Measurements from ENCODE around the gene JAG1. TPM values are rescaled to one million over a fixed set of nuclear protein-coding genes. Genes with fewer than 3 reads are reported as not detected.

The JAG1 gene
- total RNA-seq, 4 donors from 2014 or later = 30.7 to 41.9 (median 36.3) TPM

DNA sequence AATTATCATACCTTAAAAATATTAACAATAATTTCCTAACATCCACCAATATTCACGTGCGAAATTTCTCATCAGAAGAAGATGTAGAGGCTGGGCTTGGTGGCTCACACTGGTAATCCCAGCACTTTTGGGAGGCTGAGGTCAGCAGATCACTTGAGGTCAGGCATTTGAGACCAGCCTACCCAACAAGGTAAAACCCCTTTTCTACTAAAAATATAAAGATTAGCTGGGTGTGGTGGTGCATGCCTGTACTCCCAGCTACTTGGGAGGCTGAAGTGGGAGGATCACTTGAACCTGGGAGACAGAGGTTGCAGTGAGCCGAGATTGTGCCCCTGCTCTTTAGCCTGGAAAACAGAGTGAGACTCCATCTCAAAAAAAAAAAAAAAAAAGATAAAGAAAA is 36.1 kb upstream of the JAG1 start:
- WGBS = 92% methylated on average over 3 of the region's 3 CpGs
- H3K9me3 ChIP-seq = no peaks in the 10 kb centered on the region
- H3K4me3 ChIP-seq = no peak overlapping the region

DNA sequence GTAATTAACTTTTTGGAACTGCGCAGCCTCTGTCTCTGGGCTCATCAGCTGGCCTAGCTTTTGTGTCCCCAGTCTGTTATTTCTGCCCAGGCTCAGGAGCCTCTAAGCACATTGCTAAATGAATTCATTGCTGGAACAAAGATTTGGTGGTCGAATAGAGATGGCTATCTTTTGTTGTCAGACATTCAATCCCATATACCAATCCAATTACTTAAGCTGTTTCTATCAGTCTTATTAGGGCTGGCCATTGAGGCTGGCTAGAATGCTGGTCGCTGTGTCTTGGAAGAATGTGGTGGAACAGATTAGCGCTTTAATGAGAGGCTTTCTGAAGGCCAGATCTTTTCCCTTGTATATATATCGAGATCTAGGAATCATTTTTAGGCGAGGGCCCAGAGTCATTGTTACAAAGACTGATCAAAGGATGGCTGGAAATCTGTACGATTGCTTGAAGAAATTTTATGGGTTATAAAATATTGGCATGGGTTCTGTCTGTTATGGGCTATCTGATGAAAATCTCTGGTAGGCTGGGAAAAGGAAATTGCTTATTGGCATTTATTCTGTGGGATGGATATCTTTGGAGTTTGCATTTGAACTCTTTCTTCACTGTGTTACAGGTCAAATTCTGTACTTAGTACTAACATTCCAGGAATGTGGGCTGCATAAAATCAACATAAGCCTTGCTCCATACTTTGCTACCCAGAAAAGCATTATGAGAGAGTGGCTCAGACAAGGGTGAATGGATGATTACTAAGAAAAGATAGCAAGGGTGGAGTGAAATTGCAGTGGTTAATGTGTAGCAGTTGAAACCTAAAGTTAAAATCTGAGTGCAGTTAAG is 34.8 kb upstream of the JAG1 start:
- no peak for DNase-seq (ENCODE audit: extremely low spot score)
- no peak overlapping the region for H3K27ac ChIP-seq (replicated peaks in 1 of 4)
- TF ChIP-seq, protein P1, sequence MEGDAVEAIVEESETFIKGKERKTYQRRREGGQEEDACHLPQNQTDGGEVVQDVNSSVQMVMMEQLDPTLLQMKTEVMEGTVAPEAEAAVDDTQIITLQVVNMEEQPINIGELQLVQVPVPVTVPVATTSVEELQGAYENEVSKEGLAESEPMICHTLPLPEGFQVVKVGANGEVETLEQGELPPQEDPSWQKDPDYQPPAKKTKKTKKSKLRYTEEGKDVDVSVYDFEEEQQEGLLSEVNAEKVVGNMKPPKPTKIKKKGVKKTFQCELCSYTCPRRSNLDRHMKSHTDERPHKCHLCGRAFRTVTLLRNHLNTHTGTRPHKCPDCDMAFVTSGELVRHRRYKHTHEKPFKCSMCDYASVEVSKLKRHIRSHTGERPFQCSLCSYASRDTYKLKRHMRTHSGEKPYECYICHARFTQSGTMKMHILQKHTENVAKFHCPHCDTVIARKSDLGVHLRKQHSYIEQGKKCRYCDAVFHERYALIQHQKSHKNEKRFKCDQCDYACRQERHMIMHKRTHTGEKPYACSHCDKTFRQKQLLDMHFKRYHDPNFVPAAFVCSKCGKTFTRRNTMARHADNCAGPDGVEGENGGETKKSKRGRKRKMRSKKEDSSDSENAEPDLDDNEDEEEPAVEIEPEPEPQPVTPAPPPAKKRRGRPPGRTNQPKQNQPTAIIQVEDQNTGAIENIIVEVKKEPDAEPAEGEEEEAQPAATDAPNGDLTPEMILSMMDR (IDR thresholded peaks at IDR 0.05) = no peak
- TF ChIP-seq EP300 (IDR thresholded peaks at IDR 0.05) = no peak
- no peak for TF ChIP-seq POLR2AphosphoS5 (IDR thresholded peaks at IDR 0.05)
- TF ChIP-seq POLR2A (IDR thresholded peaks at IDR 0.05; ENCODE audit: low read depth) = no peak
- WGBS = 87% methylated on average over 7 of the region's 7 CpGs
- H3K4me3 ChIP-seq = no peak overlapping the region
- H3K27me3 ChIP-seq = no peaks in the 10 kb centered on the region
- no peaks in the 10 kb centered on the region for H3K36me3 ChIP-seq
- H3K4me1 ChIP-seq = no peaks in the 10 kb centered on the region
- no peaks in the 10 kb centered on the region for H3K9me3 ChIP-seq
- intact Hi-C loops (cut with DNase I) = no loop called here

More for the DNA sequence above, 36.1 kb upstream of the JAG1 start:
- no peak for TF ChIP-seq EP300 (IDR thresholded peaks at IDR 0.05)
- TF ChIP-seq, protein P1 (IDR thresholded peaks at IDR 0.05) = no peak
- no peak for TF ChIP-seq POLR2AphosphoS5 (IDR thresholded peaks at IDR 0.05)
- TF ChIP-seq POLR2A (IDR thresholded peaks at IDR 0.05; ENCODE audit: low read depth) = no peak
- Histone ChIP-seq H3K27ac (replicated peaks in 1 of 4) (no peak overlapping the region), H3K27me3 (no peaks in the 10 kb centered on the region), H3K36me3 (no peaks in the 10 kb centered on the region), H3K4me1 (no peaks in the 10 kb centered on the region)
- no peak for DNase-seq (ENCODE audit: extremely low spot score)
- intact Hi-C loops (cut with DNase I) = no loop called here

DNA sequence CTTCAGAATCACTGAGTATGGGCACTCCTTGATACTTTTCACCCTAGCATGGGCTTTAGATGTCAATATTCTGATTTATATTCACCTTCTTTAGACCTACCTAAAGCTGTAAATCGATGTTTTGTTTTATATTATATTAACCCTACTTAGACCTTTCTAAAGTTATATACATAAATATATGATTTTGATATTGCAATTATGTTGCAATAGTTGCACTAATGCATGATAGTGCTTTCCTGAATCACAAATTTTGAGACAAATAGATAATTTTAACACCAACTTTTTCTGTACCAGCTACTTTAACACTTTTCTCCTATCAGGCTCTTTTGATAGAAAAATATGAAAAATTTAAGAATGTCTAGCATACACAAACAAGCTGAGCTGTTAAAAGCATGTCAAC is 34.0 kb upstream of the JAG1 start:
- TF ChIP-seq POLR2AphosphoS5 (IDR thresholded peaks at IDR 0.05) (no peak), POLR2A (IDR thresholded peaks at IDR 0.05; ENCODE audit: low read depth) (no peak), EP300 (IDR thresholded peaks at IDR 0.05) (no peak)
- TF ChIP-seq, protein P1 (IDR thresholded peaks at IDR 0.05) = no peak
- Histone ChIP-seq H3K4me3 (no peak overlapping the region), H3K9me3 (no peaks in the 10 kb centered on the region), H3K4me1 (no peaks in the 10 kb centered on the region), H3K27ac (replicated peaks in 1 of 4) (no peak overlapping the region), H3K27me3 (no peaks in the 10 kb centered on the region), H3K36me3 (no peaks in the 10 kb centered on the region)
- no peak for DNase-seq (ENCODE audit: extremely low spot score)
- intact Hi-C loops (cut with DNase I) = no loop called here
- 82% methylated on average over 1 of the region's 1 CpG for WGBS

DNA sequence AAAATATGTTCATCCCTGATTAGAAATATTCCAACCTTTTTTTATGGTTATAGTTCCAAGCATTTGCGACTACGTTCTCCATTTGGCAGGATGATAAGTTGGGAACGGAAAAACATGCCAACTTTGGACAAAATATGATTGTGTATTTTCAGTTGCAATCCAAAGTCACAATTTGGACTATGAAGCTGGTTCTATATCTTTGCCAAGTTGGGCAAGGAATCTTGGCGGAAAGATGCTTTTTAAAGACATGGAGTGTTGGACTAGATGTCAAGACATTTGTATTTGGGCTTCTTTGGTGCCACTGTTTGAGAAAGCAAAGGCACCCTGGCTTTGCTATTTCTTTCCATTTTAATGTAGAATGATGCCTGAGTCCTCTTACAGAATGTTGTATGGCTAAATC is 33.3 kb upstream of the JAG1 start:
- Histone ChIP-seq H3K4me1 (no peaks in the 10 kb centered on the region), H3K27ac (replicated peaks in 1 of 4) (no peak overlapping the region), H3K27me3 (no peaks in the 10 kb centered on the region), H3K36me3 (no peaks in the 10 kb centered on the region), H3K9me3 (no peaks in the 10 kb centered on the region), H3K4me3 (no peak overlapping the region)
- WGBS = 77% methylated on average over 4 of the region's 4 CpGs
- TF ChIP-seq POLR2A (IDR thresholded peaks at IDR 0.05; ENCODE audit: low read depth) = no peak
- TF ChIP-seq, protein P1 (IDR thresholded peaks at IDR 0.05) = no peak
- no peak for TF ChIP-seq EP300 (IDR thresholded peaks at IDR 0.05)
- no peak for TF ChIP-seq POLR2AphosphoS5 (IDR thresholded peaks at IDR 0.05)
- no peak for DNase-seq (ENCODE audit: extremely low spot score)
- intact Hi-C loops (cut with DNase I) = no loop called here

DNA sequence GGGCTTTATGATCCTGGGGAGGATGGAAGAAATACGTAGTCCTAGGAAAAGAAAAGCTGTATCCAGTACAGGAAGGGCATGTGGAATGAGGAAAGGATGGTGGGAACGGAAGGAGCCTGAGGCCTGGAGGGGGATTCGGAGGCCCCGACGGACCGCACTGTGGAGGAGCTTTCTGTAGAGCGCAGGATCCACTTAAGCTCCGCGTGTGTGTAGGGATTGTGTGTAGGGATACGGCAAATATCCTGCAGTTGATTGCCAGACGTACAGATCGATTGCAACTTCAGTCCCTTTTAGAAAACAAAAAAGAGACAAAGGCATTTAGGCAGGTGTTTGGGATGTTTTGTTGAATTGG is 32.6 kb upstream of the JAG1 start:
- no peaks in the 10 kb centered on the region for H3K27me3 ChIP-seq
- no peak for DNase-seq (ENCODE audit: extremely low spot score)
- TF ChIP-seq, protein P1 (IDR thresholded peaks at IDR 0.05) = no peak
- TF ChIP-seq POLR2A (IDR thresholded peaks at IDR 0.05; ENCODE audit: low read depth) (no peak), EP300 (IDR thresholded peaks at IDR 0.05) (no peak), POLR2AphosphoS5 (IDR thresholded peaks at IDR 0.05) (no peak)
- 89% methylated on average over 12 of the region's 12 CpGs for WGBS
- intact Hi-C loops (cut with DNase I) = no loop called here
- no peak overlapping the region for H3K4me3 ChIP-seq
- no peaks in the 10 kb centered on the region for H3K9me3 ChIP-seq
- no peak overlapping the region for H3K27ac ChIP-seq (replicated peaks in 1 of 4)
- no peaks in the 10 kb centered on the region for H3K4me1 ChIP-seq
- no peaks in the 10 kb centered on the region for H3K36me3 ChIP-seq

Measured in esophagus muscularis mucosa (tissue), 4 donors.